Liver (tissue), 3 donors: ENCODE data around the gene PLAC1.

Source experiments
- GABPA ChIP-seq, 2 donors: IDR thresholded peaks in 1 of 2; conservative IDR thresholded peaks in 1 of 2; 2 replicates each; pipeline ENCODE4 v1.6.1; 2016; ENCODE audit warnings: antibody characterized with exemption in 2 of 2, mild to moderate bottlenecking in 1 of 2, moderate library complexity in 1 of 2
- HNF4A ChIP-seq, 2 donors: conservative IDR thresholded peaks; 2 replicates each; pipeline ENCODE4 v1.6.1; 2016; ENCODE audit warnings: antibody characterized with exemption in 2 of 2, mild to moderate bottlenecking in 2 of 2
- REST ChIP-seq: IDR thresholded peaks from 2 replicates; pipeline ENCODE4 v1.6.1; 2016; ENCODE audit warnings: antibody characterized with exemption, mild to moderate bottlenecking
- TAF1 ChIP-seq: conservative IDR thresholded peaks from 2 replicates; pipeline ENCODE4 v1.6.1; 2016; ENCODE audit warnings: antibody characterized with exemption, mild to moderate bottlenecking
- YY1 ChIP-seq: IDR thresholded peaks from 2 replicates; pipeline ENCODE4 v1.6.1; 2016; ENCODE audit warnings: antibody characterized with exemption, mild to moderate bottlenecking
- ZBTB33 ChIP-seq: IDR thresholded peaks from 2 replicates; pipeline ENCODE4 v1.6.1; 2016; ENCODE audit warnings: antibody characterized with exemption
- TF ChIP-seq, protein P1 (sequence below): fragments of 150-350 bp; IDR thresholded peaks from 2 replicates; pipeline ENCODE4 v1.5.1; 2017; ENCODE audit warnings: improper control_type of control experiment, low read depth, low read length; ENCODE audit not compliant: missing input control
- donor health status: healthy.
- donor health status: healthy.

GRCh38 chrX:134544135-134544512 is 114.1 kb downstream of the PLAC1 start:
- TF ChIP-seq ZBTB33 (no peak), GABPA (IDR thresholded peaks at IDR 0.05 in 1 of 2, conservative IDR thresholded peaks at IDR 0.05 in 1 of 2) (no peak), REST (no peak), YY1 (no peak), TAF1 (no peak), HNF4A (conservative IDR thresholded peaks at IDR 0.05) (no peak)
- TF ChIP-seq, protein P1, sequence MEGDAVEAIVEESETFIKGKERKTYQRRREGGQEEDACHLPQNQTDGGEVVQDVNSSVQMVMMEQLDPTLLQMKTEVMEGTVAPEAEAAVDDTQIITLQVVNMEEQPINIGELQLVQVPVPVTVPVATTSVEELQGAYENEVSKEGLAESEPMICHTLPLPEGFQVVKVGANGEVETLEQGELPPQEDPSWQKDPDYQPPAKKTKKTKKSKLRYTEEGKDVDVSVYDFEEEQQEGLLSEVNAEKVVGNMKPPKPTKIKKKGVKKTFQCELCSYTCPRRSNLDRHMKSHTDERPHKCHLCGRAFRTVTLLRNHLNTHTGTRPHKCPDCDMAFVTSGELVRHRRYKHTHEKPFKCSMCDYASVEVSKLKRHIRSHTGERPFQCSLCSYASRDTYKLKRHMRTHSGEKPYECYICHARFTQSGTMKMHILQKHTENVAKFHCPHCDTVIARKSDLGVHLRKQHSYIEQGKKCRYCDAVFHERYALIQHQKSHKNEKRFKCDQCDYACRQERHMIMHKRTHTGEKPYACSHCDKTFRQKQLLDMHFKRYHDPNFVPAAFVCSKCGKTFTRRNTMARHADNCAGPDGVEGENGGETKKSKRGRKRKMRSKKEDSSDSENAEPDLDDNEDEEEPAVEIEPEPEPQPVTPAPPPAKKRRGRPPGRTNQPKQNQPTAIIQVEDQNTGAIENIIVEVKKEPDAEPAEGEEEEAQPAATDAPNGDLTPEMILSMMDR: no peak
